WERI-Rb-1 (cell line): ENCODE results near the gene STARD3.

Experiments
- DNase-seq: peaks from one replicate; pipeline ENCODE4 v3.0.0-alpha.2; 2020
- H3K27ac ChIP-seq: fragments of 250-450 bp; sonication (Bioruptor Pico); 2 replicates; pipeline ENCODE4 v1.5.1; 2020; ENCODE audit warnings: mild to moderate bottlenecking, moderate library complexity
- H3K27me3 ChIP-seq: fragments of 250-450 bp; sonication (Bioruptor Pico); 2 replicates; pipeline ENCODE4 v1.5.1; 2021; ENCODE audit warnings: mild to moderate bottlenecking, low read depth, moderate library complexity; ENCODE audit not compliant: insufficient read depth, severe bottlenecking
- H3K36me3 ChIP-seq: fragments of 250-450 bp; sonication (Bioruptor Pico); 2 replicates; pipeline ENCODE4 v1.5.1; 2020; ENCODE audit warnings: mild to moderate bottlenecking, moderate library complexity
- H3K4me3 ChIP-seq: 2 replicates; pipeline ENCODE4 v1.5.1; 2011; ENCODE audit warnings: low read depth, mild to moderate bottlenecking, control low read depth, low read length
- H3K9me3 ChIP-seq: fragments of 250-450 bp; sonication (Bioruptor Pico); 2 replicates; pipeline ENCODE4 v1.5.1; 2021; ENCODE audit warnings: mild to moderate bottlenecking, moderate library complexity; ENCODE audit not compliant: severe bottlenecking
- CTCF ChIP-seq: IDR thresholded peaks from 2 replicates; pipeline ENCODE4 v1.5.1; 2011; ENCODE audit warnings: low read depth, mild to moderate bottlenecking, control low read depth, inconsistent platforms, low read length

STARD3 gene

GRCh38 chr17:39612291-39612894 is 24.6 kb upstream of the STARD3 start:
- Histone ChIP-seq H3K27me3 (peaks cover 89% of the 10 kb centered on the region), H3K9me3 (no peaks in the 10 kb centered on the region), H3K27ac (no peak overlapping the region), H3K4me3 (no peak overlapping the region), H3K36me3 (no peaks in the 10 kb centered on the region)
- TF ChIP-seq CTCF, result no peak
- DNase-seq, result no peak

GRCh38 chr17:39612935-39613464 is 23.9 kb upstream of the STARD3 start:
- Histone ChIP-seq H3K36me3 (no peaks in the 10 kb centered on the region), H3K27ac (no peak overlapping the region), H3K4me3 (no peak overlapping the region), H3K9me3 (no peaks in the 10 kb centered on the region), H3K27me3 (peaks cover 85% of the 10 kb centered on the region)
- DNase-seq, result no peak
- no peak for TF ChIP-seq CTCF

- no peaks in the 10 kb centered on the region for H3K36me3 ChIP-seq
- H3K27me3 ChIP-seq, result peaks cover 84% of the 10 kb centered on the region
- no peak overlapping the region for H3K27ac ChIP-seq
- no peak for TF ChIP-seq CTCF
- H3K4me3 ChIP-seq, result no peak overlapping the region
- no peak for DNase-seq
- no peaks in the 10 kb centered on the region for H3K9me3 ChIP-seq
Observed at GRCh38 chr17:39614545-39615157, 22.3 kb upstream of the STARD3 start.

- Histone ChIP-seq H3K4me3 (no peak overlapping the region), H3K9me3 (no peaks in the 10 kb centered on the region), H3K27ac (no peak overlapping the region), H3K27me3 (peaks cover 77% of the 10 kb centered on the region), H3K36me3 (no peaks in the 10 kb centered on the region)
- no peak for TF ChIP-seq CTCF
- DNase-seq, result no peak
Observed at GRCh38 chr17:39615434-39615833, 21.5 kb upstream of the STARD3 start.

- Histone ChIP-seq H3K27ac (no peak overlapping the region), H3K9me3 (no peaks in the 10 kb centered on the region), H3K36me3 (no peaks in the 10 kb centered on the region), H3K27me3 (peaks cover 66% of the 10 kb centered on the region), H3K4me3 (no peak overlapping the region)
- no peak for TF ChIP-seq CTCF
- DNase-seq, result no peak
Observed at GRCh38 chr17:39617100-39617445, 19.9 kb upstream of the STARD3 start.
